ENCODE results near the gene MRO.
"Not testable (repeated sequence)": the region's sequence is repeated elsewhere in the genome, so short reads cannot be mapped to it uniquely, and the experiment has no call there.

MRO gene

GRCh38 chr18:50790948-50791347 lies 28.9 kb downstream of the MRO start:
- no peak for DNase-seq

- DNase-seq = no peak
Observed at GRCh38 chr18:50790241-50790640, 29.6 kb downstream of the MRO start.

GRCh38 chr18:50788284-50788683 lies 31.5 kb downstream of the MRO start:
- DNase-seq = no peak

GRCh38 chr18:50786864-50787263 lies 33.0 kb downstream of the MRO start:
- DNase-seq = no peak

GRCh38 chr18:50783553-50783952 lies 36.3 kb downstream of the MRO start:
- DNase-seq = no peak

- not testable (repeated sequence) for DNase-seq
Observed at GRCh38 chr18:50779021-50779420, 40.8 kb downstream of the MRO start.

GRCh38 chr18:50776383-50776782 lies 43.4 kb downstream of the MRO start:
- DNase-seq = no peak

- no peak for DNase-seq
Observed at GRCh38 chr18:50775726-50776125, 44.1 kb downstream of the MRO start.

GRCh38 chr18:50775207-50775606 lies 44.6 kb downstream of the MRO start:
- DNase-seq = no peak

- DNase-seq = no peak
Observed at GRCh38 chr18:50769463-50769862, 50.4 kb downstream of the MRO start.

GRCh38 chr18:50757358-50757757 lies 62.5 kb downstream of the MRO start:
- DNase-seq = no peak

GRCh38 chr18:50754297-50754696 lies 65.5 kb downstream of the MRO start:
- DNase-seq = no peak

GRCh38 chr18:50753311-50753710 lies 66.5 kb downstream of the MRO start:
- DNase-seq = no peak

- no peak for DNase-seq
Observed at GRCh38 chr18:50751947-50752346, 67.9 kb downstream of the MRO start.

GRCh38 chr18:50751490-50751889 lies 68.3 kb downstream of the MRO start:
- DNase-seq = no peak

GRCh38 chr18:50750546-50750945 lies 69.3 kb downstream of the MRO start:
- no peak for DNase-seq

GRCh38 chr18:50749945-50750344 lies 69.9 kb downstream of the MRO start:
- no peak for DNase-seq

GRCh38 chr18:50749421-50749820 lies 70.4 kb downstream of the MRO start:
- DNase-seq = no peak

GRCh38 chr18:50748243-50749229 lies 71.3 kb downstream of the MRO start:
- DNase-seq = no peak

- DNase-seq = no peak
Observed at GRCh38 chr18:50747849-50748242, 72.0 kb downstream of the MRO start.

- DNase-seq = no peak
Observed at GRCh38 chr18:50745945-50746344, 73.9 kb downstream of the MRO start.

Data from NCI-H1092 (cell line).